Measurements from ENCODE around the gene OTC.

GRCh38 chrX:38320819-38321218 lies 31.6 kb upstream of the OTC start:
- TF ChIP-seq CTCF (IDR thresholded peaks at IDR 0.05 in 2 of 3, conservative IDR thresholded peaks at IDR 0.05 in 1 of 3; ENCODE audit: borderline replicate concordance in 1 of 3, insufficient read depth in 1 of 3, low read depth in 2 of 3, low read length in 2 of 3) (no peak), EZH2 (IDR thresholded peaks at IDR 0.05) (no peak), REST (IDR thresholded peaks at IDR 0.05; ENCODE audit: low read depth) (no peak), RAD21 (IDR thresholded peaks at IDR 0.05; ENCODE audit: low read depth) (no peak), ZBTB33 (IDR thresholded peaks at IDR 0.05; ENCODE audit: extremely low read depth, insufficient replicate concordance, low read length) (no peak), ZNF274 (IDR thresholded peaks at IDR 0.05; ENCODE audit: low read depth, low read length) (no peak), SIN3A (IDR thresholded peaks at IDR 0.05; ENCODE audit: low read depth) (no peak), ZFX (IDR thresholded peaks at IDR 0.05) (no peak)

Data from HCT116 (cell line).